Skeletal muscle tissue (tissue), 4 donors: Measurements from ENCODE around the gene R3HCC1L. TPM values are rescaled to one million over a fixed set of nuclear protein-coding genes. Genes with fewer than 3 reads are reported as not detected.

Source experiments
- H3K27ac ChIP-seq: one replicate; pipeline ENCODE4 v1.7.0; 2013; ENCODE audit warnings: mild to moderate bottlenecking, low read depth, low read length, inconsistent platforms
- H3K27me3 ChIP-seq, 3 donors: one replicate each; pipeline ENCODE4 v1.7.0; 2013; ENCODE audit warnings: low read length in 3 of 3; ENCODE audit not compliant: control insufficient read depth in 3 of 3, insufficient read depth in 3 of 3
- H3K36me3 ChIP-seq, 3 donors: one replicate each; pipeline ENCODE4 v1.7.0; 2013; ENCODE audit warnings: low read length in 3 of 3; ENCODE audit not compliant: control insufficient read depth in 3 of 3, insufficient read depth in 3 of 3
- H3K4me1 ChIP-seq, 3 donors: one replicate each; pipeline ENCODE4 v1.7.0; 2013; ENCODE audit warnings: low read length in 3 of 3, mild to moderate bottlenecking in 3 of 3; ENCODE audit not compliant: control insufficient read depth in 3 of 3, insufficient read depth in 3 of 3
- H3K4me3 ChIP-seq, 3 donors: one replicate each; pipeline ENCODE4 v1.7.0; 2013; ENCODE audit warnings: low read length in 3 of 3
- H3K9ac ChIP-seq, 3 donors: one replicate each; pipeline ENCODE4 v1.7.0; 2013; ENCODE audit warnings: low read length in 3 of 3, mild to moderate bottlenecking in 3 of 3, moderate library complexity in 2 of 3, low read depth in 1 of 3
- H3K9me3 ChIP-seq, 3 donors: one replicate each; pipeline ENCODE4 v1.7.0; 2013; ENCODE audit warnings: low read length in 3 of 3; ENCODE audit not compliant: control insufficient read depth in 3 of 3
- total RNA-seq: library from RNA; depleted of rRNA; stranded (reverse); fragments of >200 nt; gene quantifications from one replicate; pipeline ENCODE4 v1.2.3, GENCODE V29; 2014
- donor health status: Osteomylitis.

R3HCC1L gene
- total RNA-seq, 1 donor from 2014 or later: 9.4 TPM

DNA sequence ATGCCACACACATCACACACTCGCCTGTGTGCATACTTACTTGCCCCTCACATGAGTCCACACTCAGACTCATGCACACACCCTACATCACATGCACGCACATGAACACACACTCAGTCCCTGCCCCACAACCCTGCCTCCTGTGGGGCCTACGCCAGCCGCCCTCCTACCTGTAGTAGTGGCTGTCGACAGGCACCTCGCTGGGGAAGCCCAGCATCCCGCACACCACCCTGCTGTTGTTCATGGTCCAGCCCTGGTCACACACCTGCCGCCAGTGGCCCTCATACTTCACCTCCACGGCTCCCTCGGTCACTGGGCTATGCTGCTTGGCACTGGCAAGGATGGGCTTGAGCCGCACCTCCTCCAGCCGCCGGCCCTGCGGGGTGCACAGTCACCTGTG is 126.3 kb downstream of the R3HCC1L start:
- Histone ChIP-seq H3K4me1 (peaks cover 0 to 13% (median 12%) of the 10 kb centered on the region in 3 donors), H3K9ac (no peak overlapping the region), H3K4me3 (no peak overlapping the region), H3K27me3 (no peaks in the 10 kb centered on the region), H3K36me3 (peaks cover 0 to 9% (median 3%) of the 10 kb centered on the region in 3 donors), H3K9me3 (no peaks in the 10 kb centered on the region), H3K27ac (no peak overlapping the region)

DNA sequence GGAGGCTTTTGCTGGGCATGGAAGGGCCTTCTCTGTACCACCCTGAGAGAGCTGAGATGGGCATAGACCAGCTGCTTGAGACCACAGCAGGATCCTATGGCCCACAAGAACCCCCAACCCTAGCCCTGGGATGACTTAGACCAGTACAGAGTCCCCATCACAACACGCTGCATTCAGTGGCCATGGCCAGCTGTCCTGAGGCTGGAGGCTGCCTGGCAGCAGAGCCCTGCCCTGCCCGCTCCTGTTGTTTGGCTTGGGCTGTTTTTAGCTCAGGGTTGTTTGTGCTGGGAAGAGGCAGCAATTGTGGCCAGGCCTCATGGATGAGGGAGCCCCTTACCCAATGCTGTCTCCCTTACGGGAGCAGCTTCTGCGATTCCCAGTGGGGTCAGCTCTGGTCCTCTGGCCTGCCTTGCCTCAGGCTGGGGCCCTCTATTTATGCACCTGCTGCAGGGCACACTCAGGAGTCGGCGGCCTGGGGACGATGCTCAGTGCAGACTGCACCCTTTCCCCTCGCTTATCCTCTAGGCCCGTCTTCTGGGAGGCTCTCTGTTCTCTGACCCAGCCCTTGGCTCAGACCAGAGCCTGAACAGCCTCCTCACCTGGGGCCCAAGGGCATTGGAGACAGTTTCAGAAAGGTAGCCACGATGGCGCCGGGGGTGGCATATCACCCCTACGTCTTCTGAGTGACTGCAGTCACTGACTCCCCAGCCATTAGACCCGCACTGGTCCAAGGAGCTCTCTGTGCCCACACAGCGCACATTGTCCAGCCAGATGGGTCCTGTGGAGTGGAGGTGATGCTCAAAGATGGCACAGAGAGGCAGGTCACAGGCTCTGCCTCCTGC is 127.2 kb downstream of the R3HCC1L start:
- Histone ChIP-seq H3K27me3 (no peaks in the 10 kb centered on the region), H3K9me3 (no peaks in the 10 kb centered on the region), H3K4me1 (peaks cover 6 to 22% (median 19%) of the 10 kb centered on the region in 3 donors), H3K9ac (no peak overlapping the region), H3K4me3 (no peak overlapping the region), H3K36me3 (peaks cover 0 to 9% (median 3%) of the 10 kb centered on the region in 3 donors), H3K27ac (no peak overlapping the region)

DNA sequence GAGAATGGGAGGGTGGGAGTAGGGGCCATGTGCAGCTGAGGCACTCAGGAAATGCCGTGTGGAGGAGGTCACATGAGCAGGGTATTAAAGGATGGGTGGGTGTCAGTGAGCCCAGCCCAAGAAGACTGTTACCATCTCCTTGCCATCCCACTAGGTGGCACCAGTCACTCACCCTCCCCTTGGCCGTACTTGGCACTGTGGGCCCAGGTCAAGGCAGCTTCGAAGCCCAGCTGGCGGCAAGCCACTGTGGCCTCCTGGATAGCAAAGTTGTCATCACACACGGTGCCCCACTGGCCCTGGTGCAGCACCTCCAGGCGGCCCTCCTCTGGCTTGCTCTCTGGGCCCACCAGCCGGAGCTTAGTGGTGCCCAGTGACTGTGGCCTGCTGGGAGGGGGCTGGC is 128.1 kb downstream of the R3HCC1L start:
- Histone ChIP-seq H3K27ac (no peak overlapping the region), H3K4me1 (peaks cover 14 to 32% (median 20%) of the 10 kb centered on the region in 3 donors), H3K27me3 (no peaks in the 10 kb centered on the region), H3K9ac (no peak overlapping the region), H3K9me3 (no peaks in the 10 kb centered on the region), H3K36me3 (peaks cover 0 to 4% (median 3%) of the 10 kb centered on the region in 3 donors), H3K4me3 (no peak overlapping the region)

DNA sequence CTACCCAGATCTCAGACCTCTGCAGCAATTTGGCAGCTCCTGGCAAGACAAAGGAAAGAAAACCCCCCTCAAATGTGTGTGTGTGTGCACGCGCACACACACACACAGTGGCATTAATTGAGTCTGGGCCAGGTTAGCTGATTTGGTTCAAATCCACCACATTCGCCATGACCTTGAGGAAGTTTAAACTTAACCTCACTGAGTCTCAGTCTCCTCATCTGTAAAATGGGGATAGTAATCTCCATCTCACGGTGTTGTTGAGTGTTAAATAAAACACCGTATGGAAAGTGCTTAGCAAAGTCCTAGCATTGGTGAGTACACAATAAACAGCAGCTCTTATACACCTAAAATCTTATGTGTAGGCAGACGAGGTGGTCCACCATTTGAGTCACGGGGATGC is 128.6 kb downstream of the R3HCC1L start:
- Histone ChIP-seq H3K9ac (no peak overlapping the region), H3K36me3 (peaks cover 0 to 4% (median 0%) of the 10 kb centered on the region in 3 donors), H3K27ac (no peak overlapping the region), H3K9me3 (no peaks in the 10 kb centered on the region), H3K27me3 (no peaks in the 10 kb centered on the region), H3K4me3 (no peak overlapping the region), H3K4me1 (peaks cover 17 to 36% (median 24%) of the 10 kb centered on the region in 3 donors)

DNA sequence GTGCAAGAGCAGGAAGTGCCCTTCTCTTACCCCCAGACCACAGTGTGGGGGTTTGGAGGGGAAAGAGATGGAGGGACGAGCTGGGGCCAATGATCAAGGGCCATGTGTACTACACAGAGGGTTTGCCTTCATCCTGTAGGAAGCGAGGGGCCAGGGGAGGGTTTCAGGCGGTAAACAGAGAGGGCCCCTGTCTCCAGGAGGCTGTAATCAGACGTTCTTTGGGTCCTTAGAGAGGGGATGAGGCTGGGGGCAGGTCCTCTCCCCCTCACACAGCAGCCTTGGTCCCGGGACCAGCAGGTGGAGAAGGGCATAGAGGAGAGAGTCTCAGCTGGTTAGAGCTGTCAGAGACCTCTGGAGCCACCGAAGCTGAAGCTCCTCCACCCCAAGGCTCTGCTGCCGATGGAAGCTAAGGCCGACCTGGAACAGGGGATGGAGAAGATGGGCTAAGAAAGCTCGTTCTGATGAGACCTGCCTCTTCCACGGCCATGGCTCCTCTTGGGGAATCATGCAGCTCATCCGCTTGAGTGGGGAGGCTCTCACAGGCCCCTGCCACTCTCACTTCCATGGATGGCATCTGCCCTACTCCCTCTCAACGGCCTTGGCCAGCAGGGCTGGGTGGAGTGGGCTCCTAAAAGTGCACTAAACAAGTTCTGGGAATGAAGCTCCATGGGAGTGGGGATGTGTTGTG is 130.1 kb downstream of the R3HCC1L start:
- no peak overlapping the region for H3K9ac ChIP-seq
- H3K9me3 ChIP-seq: no peaks in the 10 kb centered on the region
- peaks cover 28 to 38% (median 28%) of the 10 kb centered on the region in 3 donors for H3K4me1 ChIP-seq
- H3K36me3 ChIP-seq: peaks cover 0 to 4% (median 0%) of the 10 kb centered on the region in 3 donors
- H3K4me3 ChIP-seq: no peak overlapping the region
- H3K27ac ChIP-seq: no peak overlapping the region
- H3K27me3 ChIP-seq: no peaks in the 10 kb centered on the region

DNA sequence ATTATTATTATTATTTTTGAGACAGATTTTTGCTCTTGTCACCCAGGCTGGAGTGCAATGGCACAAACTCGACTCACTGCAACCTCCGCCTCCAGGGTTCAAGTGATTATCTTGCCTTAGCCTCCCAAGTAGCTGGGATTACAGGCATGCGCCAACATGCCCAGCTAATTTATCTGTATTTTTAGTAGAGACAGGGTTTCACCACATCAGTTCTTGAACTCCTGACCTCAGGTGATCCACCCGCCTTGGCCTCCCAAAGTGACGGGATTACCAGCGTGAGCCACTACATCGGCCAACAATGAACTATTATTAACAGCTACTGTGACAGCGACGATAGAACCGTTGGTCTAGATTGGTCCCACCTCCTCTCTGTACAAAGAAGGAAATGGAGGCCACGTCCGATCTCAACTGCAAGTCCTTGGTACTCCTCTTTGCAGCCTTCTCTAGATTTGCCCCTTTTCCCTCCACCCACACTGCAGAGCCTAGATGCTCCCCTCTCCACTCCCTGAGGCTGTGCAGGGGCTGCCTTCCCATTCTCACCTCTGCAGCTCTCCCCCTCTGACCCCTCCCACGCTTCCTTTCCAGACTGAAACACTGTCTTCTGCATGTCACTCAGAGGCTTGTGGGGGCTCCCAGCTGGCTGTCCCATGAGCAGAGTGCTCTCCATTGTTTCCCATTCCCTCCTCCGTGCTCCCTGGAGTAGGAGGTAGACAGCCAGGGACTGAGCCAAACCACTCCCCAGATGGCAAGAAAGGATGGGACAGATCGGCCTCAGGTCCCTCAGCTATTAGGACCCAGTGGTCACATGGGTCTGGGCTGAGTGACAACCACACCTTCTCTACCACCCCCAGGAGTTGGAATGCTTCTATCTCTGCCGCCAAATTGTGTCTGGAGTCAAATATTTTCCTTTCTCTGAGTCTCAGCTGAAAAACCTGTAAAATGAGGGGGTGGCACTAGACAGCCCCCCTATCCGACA is 131.2 kb downstream of the R3HCC1L start:
- Histone ChIP-seq H3K27me3 (no peaks in the 10 kb centered on the region), H3K27ac (no peak overlapping the region), H3K4me3 (peak overlapping the region in 1 of 3 donors; percentile 17), H3K9ac (peak overlapping the region in 2 of 3 donors; percentile 25 to 35), H3K36me3 (peaks cover 0 to 2% (median 0%) of the 10 kb centered on the region in 3 donors), H3K4me1 (peaks cover 36 to 49% (median 40%) of the 10 kb centered on the region in 3 donors), H3K9me3 (no peaks in the 10 kb centered on the region)

- peak overlapping the region; percentile 81 for H3K27ac ChIP-seq
- H3K9ac ChIP-seq: no peak overlapping the region
- no peaks in the 10 kb centered on the region for H3K27me3 ChIP-seq
- H3K4me1 ChIP-seq: peaks cover 36 to 52% (median 44%) of the 10 kb centered on the region in 3 donors
- no peaks in the 10 kb centered on the region for H3K9me3 ChIP-seq
- no peaks in the 10 kb centered on the region for H3K36me3 ChIP-seq
- peak overlapping the region in 1 of 3 donors; percentile 38 for H3K4me3 ChIP-seq
Measured at GRCh38 chr10:98266647-98267046, 132.2 kb downstream of the R3HCC1L start.

GRCh38 chr10:98267069-98267893 is 132.8 kb downstream of the R3HCC1L start:
- peak overlapping the region; percentile 58 to 82 (median 80) for H3K9ac ChIP-seq
- peak overlapping the region; percentile 62 to 72 (median 64) for H3K4me3 ChIP-seq
- peak overlapping the region; percentile 81 for H3K27ac ChIP-seq

More at GRCh38 chr10:98267069-98267893, 132.8 kb downstream of the R3HCC1L start:
- H3K36me3 ChIP-seq: no peaks in the 10 kb centered on the region
- no peaks in the 10 kb centered on the region for H3K9me3 ChIP-seq
- no peaks in the 10 kb centered on the region for H3K27me3 ChIP-seq
- peaks cover 36 to 52% (median 44%) of the 10 kb centered on the region in 3 donors for H3K4me1 ChIP-seq
